ENCODE results near the gene GSTO2.

The GSTO2 gene

GRCh38 chr10:104334965-104335650 lies 66.1 kb downstream of the GSTO2 start:
- Histone ChIP-seq H3K4me1 (ENCODE audit: control insufficient read depth, insufficient read depth, low read length) (peaks cover 49% of the 10 kb centered on the region), H3K9me3 (ENCODE audit: control insufficient read depth, low read length) (no peaks in the 10 kb centered on the region), H3K36me3 (ENCODE audit: control insufficient read depth, insufficient read depth, low read length) (no peaks in the 10 kb centered on the region), H3K9ac (ENCODE audit: low read length) (no peak overlapping the region), H3K4me3 (ENCODE audit: low read length) (no peak overlapping the region), H3K27me3 (ENCODE audit: control insufficient read depth, insufficient read depth, low read length) (no peaks in the 10 kb centered on the region)

DNA sequence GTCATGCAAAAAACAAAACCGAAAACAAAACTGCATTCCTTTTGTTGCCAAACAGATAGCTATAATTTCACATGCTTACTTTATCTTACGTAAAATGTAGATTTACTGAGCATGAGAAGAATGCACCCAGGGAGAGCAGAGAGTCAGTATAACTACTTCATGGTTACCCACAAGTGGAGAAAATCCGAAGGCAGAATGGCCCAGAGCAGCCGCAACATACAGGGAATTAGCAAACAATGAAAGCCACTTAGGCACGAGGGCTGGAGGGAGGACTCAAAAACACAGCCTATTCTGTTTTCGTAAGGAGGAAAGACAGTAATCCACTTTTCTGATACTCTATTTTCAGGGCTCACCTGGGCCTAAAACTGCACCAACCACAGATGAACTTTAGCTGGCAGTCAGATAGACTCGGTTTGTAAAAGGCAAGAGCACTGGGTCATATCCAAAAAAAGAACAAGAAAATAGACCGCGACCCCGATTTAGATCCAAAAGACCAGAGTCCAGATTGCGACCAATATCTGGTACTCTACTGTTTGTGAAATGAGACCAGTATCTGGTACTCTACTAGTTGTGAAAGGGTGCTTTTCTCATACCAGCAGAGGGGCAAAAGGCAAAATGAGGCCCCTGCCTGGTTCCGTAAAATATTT lies 68.0 kb downstream of the GSTO2 start:
- H3K9me3 ChIP-seq (ENCODE audit: control insufficient read depth, low read length): no peaks in the 10 kb centered on the region
- peak overlapping the region; percentile 84 for H3K4me3 ChIP-seq (ENCODE audit: low read length)
- no peaks in the 10 kb centered on the region for H3K36me3 ChIP-seq (ENCODE audit: control insufficient read depth, insufficient read depth, low read length)
- H3K4me1 ChIP-seq (ENCODE audit: control insufficient read depth, insufficient read depth, low read length): peaks cover 39% of the 10 kb centered on the region
- H3K9ac ChIP-seq (ENCODE audit: low read length): peak overlapping the region; percentile 87
- H3K27me3 ChIP-seq (ENCODE audit: control insufficient read depth, insufficient read depth, low read length): no peaks in the 10 kb centered on the region

GRCh38 chr10:104337521-104337984 lies 68.6 kb downstream of the GSTO2 start:
- H3K4me1 ChIP-seq (ENCODE audit: control insufficient read depth, insufficient read depth, low read length): peaks cover 33% of the 10 kb centered on the region
- H3K9ac ChIP-seq (ENCODE audit: low read length): peak overlapping the region; percentile 87
- H3K27me3 ChIP-seq (ENCODE audit: control insufficient read depth, insufficient read depth, low read length): no peaks in the 10 kb centered on the region
- H3K4me3 ChIP-seq (ENCODE audit: low read length): peak overlapping the region; percentile 84
- H3K9me3 ChIP-seq (ENCODE audit: control insufficient read depth, low read length): no peaks in the 10 kb centered on the region
- no peaks in the 10 kb centered on the region for H3K36me3 ChIP-seq (ENCODE audit: control insufficient read depth, insufficient read depth, low read length)

DNA sequence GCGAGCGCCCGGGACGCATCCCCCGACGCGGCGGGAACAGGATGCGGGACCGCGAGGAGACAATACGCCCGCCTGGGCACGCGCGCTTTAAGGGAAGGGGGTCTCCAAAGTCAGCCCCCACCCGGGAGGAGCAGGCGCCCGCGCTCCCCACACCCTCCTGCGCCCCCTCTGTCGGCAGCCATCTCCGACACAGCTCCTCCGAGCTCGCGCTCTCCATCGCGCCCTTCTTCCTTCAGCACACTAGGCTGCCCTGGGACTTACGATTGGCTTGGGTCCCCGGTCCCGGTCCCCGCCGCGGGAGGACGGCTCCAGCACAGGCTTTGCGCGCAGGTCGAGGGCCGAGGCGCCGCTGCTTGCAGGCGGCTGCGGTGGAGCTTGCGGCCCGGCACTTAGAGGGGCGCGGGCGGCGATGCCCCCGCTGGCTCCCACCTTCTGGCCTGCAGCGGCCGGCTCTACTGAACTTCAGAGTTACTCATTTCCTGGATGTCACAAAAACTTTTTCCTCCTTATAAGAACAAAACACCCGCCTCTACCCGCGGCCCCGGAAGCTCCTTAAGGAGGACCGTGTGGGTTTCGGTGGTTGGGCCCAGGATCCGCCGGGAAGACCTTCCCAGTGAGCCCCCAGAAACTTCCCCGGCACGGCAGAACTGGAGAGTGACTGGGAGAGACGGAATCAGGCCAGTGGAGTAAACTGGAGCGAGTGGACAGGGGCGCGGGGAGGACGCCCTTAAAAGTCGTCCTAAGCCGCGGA lies 69.2 kb downstream of the GSTO2 start, which contains the start of gene ITPRIP:
ITPRIP (minus strand) TSS at position 481 of the 751 bp plus-strand sequence. CDS start 22,414 bp downstream, outside the sequence.
- Histone ChIP-seq H3K9ac (ENCODE audit: low read length) (peak within 1 kb of the TSS; percentile 87), H3K4me3 (ENCODE audit: low read length) (peak within 1 kb of the TSS; percentile 84), H3K36me3 (ENCODE audit: control insufficient read depth, insufficient read depth, low read length) (no peaks in the 10 kb centered on the region), H3K4me1 (ENCODE audit: control insufficient read depth, insufficient read depth, low read length) (peaks cover 32% of the 10 kb centered on the region), H3K9me3 (ENCODE audit: control insufficient read depth, low read length) (no peaks in the 10 kb centered on the region), H3K27me3 (ENCODE audit: control insufficient read depth, insufficient read depth, low read length) (no peaks in the 10 kb centered on the region)

- Histone ChIP-seq H3K4me1 (ENCODE audit: control insufficient read depth, insufficient read depth, low read length) (peaks cover 32% of the 10 kb centered on the region), H3K4me3 (ENCODE audit: low read length) (peak overlapping the region; percentile 84), H3K36me3 (ENCODE audit: control insufficient read depth, insufficient read depth, low read length) (no peaks in the 10 kb centered on the region), H3K27me3 (ENCODE audit: control insufficient read depth, insufficient read depth, low read length) (no peaks in the 10 kb centered on the region), H3K9me3 (ENCODE audit: control insufficient read depth, low read length) (no peaks in the 10 kb centered on the region), H3K9ac (ENCODE audit: low read length) (peak overlapping the region; percentile 87)
These were observed 70.6 kb downstream of the GSTO2 start for GRCh38 chr10:104339469-104340110.

DNA sequence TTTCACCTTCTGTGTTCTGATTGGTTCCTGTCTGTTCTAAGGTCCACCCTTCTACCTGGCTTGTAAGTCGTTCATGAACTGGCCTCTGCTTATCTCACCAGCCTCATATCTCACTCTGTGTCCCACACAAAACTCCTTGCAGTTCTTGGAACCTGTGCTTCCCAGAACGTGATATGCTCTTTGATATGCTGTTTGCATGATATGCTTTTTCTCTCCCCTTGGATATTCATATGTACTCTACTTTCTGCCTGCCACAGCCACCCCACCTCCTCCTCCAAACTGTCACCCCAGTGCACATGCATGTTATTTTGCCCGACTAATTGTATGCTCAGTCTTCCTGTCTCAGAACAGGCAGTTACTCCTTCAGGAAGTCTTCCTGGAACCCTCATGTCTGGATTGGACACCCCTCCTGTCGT lies 71.1 kb downstream of the GSTO2 start:
- Histone ChIP-seq H3K9me3 (ENCODE audit: control insufficient read depth, low read length) (no peaks in the 10 kb centered on the region), H3K27me3 (ENCODE audit: control insufficient read depth, insufficient read depth, low read length) (no peaks in the 10 kb centered on the region), H3K4me1 (ENCODE audit: control insufficient read depth, insufficient read depth, low read length) (peaks cover 27% of the 10 kb centered on the region), H3K4me3 (ENCODE audit: low read length) (no peak overlapping the region), H3K9ac (ENCODE audit: low read length) (peak overlapping the region; percentile 41), H3K36me3 (ENCODE audit: control insufficient read depth, insufficient read depth, low read length) (no peaks in the 10 kb centered on the region)

- Histone ChIP-seq H3K9ac (ENCODE audit: low read length) (peak overlapping the region; percentile 41), H3K4me1 (ENCODE audit: control insufficient read depth, insufficient read depth, low read length) (peaks cover 24% of the 10 kb centered on the region), H3K36me3 (ENCODE audit: control insufficient read depth, insufficient read depth, low read length) (no peaks in the 10 kb centered on the region), H3K27me3 (ENCODE audit: control insufficient read depth, insufficient read depth, low read length) (no peaks in the 10 kb centered on the region), H3K4me3 (ENCODE audit: low read length) (no peak overlapping the region), H3K9me3 (ENCODE audit: control insufficient read depth, low read length) (no peaks in the 10 kb centered on the region)
These were observed 71.7 kb downstream of the GSTO2 start for GRCh38 chr10:104340641-104341040.

DNA sequence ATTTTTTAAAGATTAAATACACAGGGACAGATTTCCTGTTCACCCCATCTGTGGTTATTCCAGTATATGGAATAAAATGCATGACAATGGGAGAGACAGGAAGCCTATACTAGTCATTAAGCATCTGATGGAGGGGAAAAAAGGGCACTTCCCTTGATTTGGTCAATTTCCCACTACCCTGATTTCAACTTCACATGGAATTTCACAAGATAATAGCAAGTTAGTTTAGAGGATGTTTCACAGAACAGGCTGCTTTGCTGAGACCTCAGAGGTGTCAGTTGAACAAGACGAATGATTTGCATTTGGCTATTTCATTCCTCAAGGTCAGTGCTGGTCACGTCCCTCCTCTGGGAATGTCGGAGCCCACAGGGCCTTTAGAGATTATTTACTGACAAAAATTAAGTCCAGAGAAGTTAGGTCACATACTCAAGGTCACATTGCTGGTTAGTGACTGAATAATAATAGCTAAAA lies 74.0 kb downstream of the GSTO2 start:
- H3K4me3 ChIP-seq (ENCODE audit: low read length): no peak overlapping the region
- no peaks in the 10 kb centered on the region for H3K27me3 ChIP-seq (ENCODE audit: control insufficient read depth, insufficient read depth, low read length)
- peaks cover 19% of the 10 kb centered on the region for H3K4me1 ChIP-seq (ENCODE audit: control insufficient read depth, insufficient read depth, low read length)
- no peak overlapping the region for H3K9ac ChIP-seq (ENCODE audit: low read length)
- no peaks in the 10 kb centered on the region for H3K9me3 ChIP-seq (ENCODE audit: control insufficient read depth, low read length)
- H3K36me3 ChIP-seq (ENCODE audit: control insufficient read depth, insufficient read depth, low read length): no peaks in the 10 kb centered on the region

DNA sequence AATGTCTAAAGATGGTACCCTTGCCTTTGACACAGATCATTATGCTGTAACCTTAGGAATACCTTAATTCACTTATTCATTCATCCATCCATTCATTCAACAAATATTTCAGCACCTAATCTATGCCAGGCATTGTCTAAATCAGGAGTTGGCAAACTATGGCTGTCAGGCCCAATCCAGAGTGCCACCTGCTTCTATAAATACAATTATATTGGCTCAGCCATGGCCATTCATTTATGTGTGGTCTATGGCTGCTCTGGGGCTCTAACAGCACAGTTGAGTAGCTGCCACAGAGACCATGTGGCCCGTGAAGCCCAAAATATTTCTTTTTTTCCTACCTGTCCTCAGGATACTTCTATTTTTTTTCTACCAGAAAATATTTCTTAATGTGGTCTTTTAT lies 75.2 kb downstream of the GSTO2 start:
- H3K4me3 ChIP-seq (ENCODE audit: low read length): no peak overlapping the region
- peaks cover 16% of the 10 kb centered on the region for H3K4me1 ChIP-seq (ENCODE audit: control insufficient read depth, insufficient read depth, low read length)
- H3K9ac ChIP-seq (ENCODE audit: low read length): no peak overlapping the region
- no peaks in the 10 kb centered on the region for H3K9me3 ChIP-seq (ENCODE audit: control insufficient read depth, low read length)
- H3K36me3 ChIP-seq (ENCODE audit: control insufficient read depth, insufficient read depth, low read length): no peaks in the 10 kb centered on the region
- no peaks in the 10 kb centered on the region for H3K27me3 ChIP-seq (ENCODE audit: control insufficient read depth, insufficient read depth, low read length)

GRCh38 chr10:104345515-104345914 lies 76.5 kb downstream of the GSTO2 start:
- Histone ChIP-seq H3K4me3 (ENCODE audit: low read length) (no peak overlapping the region), H3K4me1 (ENCODE audit: control insufficient read depth, insufficient read depth, low read length) (peaks cover 13% of the 10 kb centered on the region), H3K9me3 (ENCODE audit: control insufficient read depth, low read length) (no peaks in the 10 kb centered on the region), H3K36me3 (ENCODE audit: control insufficient read depth, insufficient read depth, low read length) (no peaks in the 10 kb centered on the region), H3K9ac (ENCODE audit: low read length) (no peak overlapping the region), H3K27me3 (ENCODE audit: control insufficient read depth, insufficient read depth, low read length) (no peaks in the 10 kb centered on the region)

GRCh38 chr10:104345941-104346340 lies 77.0 kb downstream of the GSTO2 start:
- Histone ChIP-seq H3K9ac (ENCODE audit: low read length) (no peak overlapping the region), H3K36me3 (ENCODE audit: control insufficient read depth, insufficient read depth, low read length) (no peaks in the 10 kb centered on the region), H3K4me3 (ENCODE audit: low read length) (no peak overlapping the region), H3K9me3 (ENCODE audit: control insufficient read depth, low read length) (no peaks in the 10 kb centered on the region), H3K4me1 (ENCODE audit: control insufficient read depth, insufficient read depth, low read length) (peaks cover 9% of the 10 kb centered on the region), H3K27me3 (ENCODE audit: control insufficient read depth, insufficient read depth, low read length) (no peaks in the 10 kb centered on the region)

Data from mucosa of stomach (tissue), 1 donor.